ENCODE measurements around the gene SPATA32. TPM values are rescaled to one million over a fixed set of nuclear protein-coding genes. Genes with fewer than 3 reads are reported as not detected.

The SPATA32 gene
- total and polyA plus RNA-seq, 7 donors = 0.11 TPM; not detected in 6

GRCh38 chr17:45294506-45294905 is 32.6 kb upstream of the SPATA32 start:
- Histone ChIP-seq H3K27me3 (ENCODE audit: insufficient read depth in 3 of 3, low read length in 2 of 3) (no peaks in the 10 kb centered on the region), H3K9me3 (no peaks in the 10 kb centered on the region), H3K27ac (peak overlapping the region; percentile 96), H3K36me3 (ENCODE audit: insufficient read depth in 1 of 2, low read depth in 1 of 2) (peaks cover 0 to 9% of the 10 kb centered on the region in 2 donors), H3K4me3 (no peak overlapping the region), H3K4me1 (peaks cover 99% of the 10 kb centered on the region)
- DNase-seq (peak in 1 of 2 donors; percentile 45), ATAC-seq (peak in 3 of 4 donors; percentile 42 to 66 (median 44))
- TF ChIP-seq, protein P1, sequence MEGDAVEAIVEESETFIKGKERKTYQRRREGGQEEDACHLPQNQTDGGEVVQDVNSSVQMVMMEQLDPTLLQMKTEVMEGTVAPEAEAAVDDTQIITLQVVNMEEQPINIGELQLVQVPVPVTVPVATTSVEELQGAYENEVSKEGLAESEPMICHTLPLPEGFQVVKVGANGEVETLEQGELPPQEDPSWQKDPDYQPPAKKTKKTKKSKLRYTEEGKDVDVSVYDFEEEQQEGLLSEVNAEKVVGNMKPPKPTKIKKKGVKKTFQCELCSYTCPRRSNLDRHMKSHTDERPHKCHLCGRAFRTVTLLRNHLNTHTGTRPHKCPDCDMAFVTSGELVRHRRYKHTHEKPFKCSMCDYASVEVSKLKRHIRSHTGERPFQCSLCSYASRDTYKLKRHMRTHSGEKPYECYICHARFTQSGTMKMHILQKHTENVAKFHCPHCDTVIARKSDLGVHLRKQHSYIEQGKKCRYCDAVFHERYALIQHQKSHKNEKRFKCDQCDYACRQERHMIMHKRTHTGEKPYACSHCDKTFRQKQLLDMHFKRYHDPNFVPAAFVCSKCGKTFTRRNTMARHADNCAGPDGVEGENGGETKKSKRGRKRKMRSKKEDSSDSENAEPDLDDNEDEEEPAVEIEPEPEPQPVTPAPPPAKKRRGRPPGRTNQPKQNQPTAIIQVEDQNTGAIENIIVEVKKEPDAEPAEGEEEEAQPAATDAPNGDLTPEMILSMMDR (IDR thresholded peaks at IDR 0.05) = no peak
- whole genome bisulfite sequencing, 3 donors = 19 to 35% (median 25%) methylated on average over 3 of the region's 3 CpGs
- intact Hi-C loops (cut with DNase I) = no loop called here

DNA sequence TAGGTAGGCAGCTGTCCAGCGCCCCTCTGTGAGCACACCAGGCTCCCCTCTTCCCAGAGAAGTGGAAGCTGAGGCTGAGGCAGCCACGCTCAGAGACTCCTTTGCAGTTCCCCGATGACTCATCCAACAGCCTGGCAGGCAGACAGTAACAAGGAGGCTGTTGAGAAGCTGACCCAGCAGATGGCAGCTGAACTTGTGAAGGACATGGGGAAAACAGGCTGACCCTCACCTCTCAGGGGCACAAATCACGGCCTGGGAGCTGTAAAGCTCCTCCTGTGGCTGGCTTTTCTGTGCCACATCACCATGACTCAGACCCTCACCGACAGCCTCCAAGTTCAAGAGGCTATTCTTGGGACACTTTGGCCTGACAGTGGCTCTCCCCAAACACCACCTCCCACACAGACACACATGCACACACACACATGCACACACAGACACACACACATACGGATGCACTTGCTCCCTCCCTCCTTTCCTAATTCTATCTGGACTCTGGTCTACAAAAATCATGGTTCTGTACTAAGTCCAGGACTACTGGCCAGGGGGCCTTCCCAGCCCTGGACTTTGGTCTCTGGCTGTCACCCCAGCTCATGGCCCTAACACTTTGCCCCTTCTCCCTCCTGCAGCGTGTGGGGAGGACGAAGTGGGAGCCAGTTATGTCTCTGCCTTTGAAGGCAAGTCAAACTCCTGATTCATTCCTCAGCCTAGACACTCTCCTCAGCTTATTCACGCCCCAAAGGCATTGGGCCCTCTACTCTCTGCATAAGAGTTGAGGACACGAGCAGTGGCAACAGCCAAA is 31.7 kb upstream of the SPATA32 start:
- no peaks in the 10 kb centered on the region for H3K27me3 ChIP-seq (ENCODE audit: insufficient read depth in 3 of 3, low read length in 2 of 3)

GRCh38 chr17:45292696-45293412 is 31.0 kb upstream of the SPATA32 start:
- 34 to 47% (median 36%) methylated on average over 12 of the region's 12 CpGs for WGBS, 3 donors
- ATAC-seq (peak; percentile 4 to 19 (median 12)), DNase-seq (peak in 1 of 2 donors; percentile 63)
- peak overlapping the region; percentile 96 for H3K27ac ChIP-seq
- H3K27me3 ChIP-seq (ENCODE audit: insufficient read depth in 3 of 3, low read length in 2 of 3) = no peaks in the 10 kb centered on the region
- peaks cover 0 to 26% of the 10 kb centered on the region in 2 donors for H3K36me3 ChIP-seq (ENCODE audit: insufficient read depth in 1 of 2, low read depth in 1 of 2)
- intact Hi-C loops (cut with DNase I) = no loop called here
- peaks cover 99% of the 10 kb centered on the region for H3K4me1 ChIP-seq
- TF ChIP-seq, protein P1 (IDR thresholded peaks at IDR 0.05) = no peak
- peak overlapping the region; percentile 8 for H3K4me3 ChIP-seq
- H3K9me3 ChIP-seq = no peaks in the 10 kb centered on the region

More for the DNA sequence above, 31.7 kb upstream of the SPATA32 start:
- DNase-seq (peak; percentile 91 to 95), ATAC-seq (peak; percentile 86 to 88 (median 88))
- 24 to 37% (median 28%) methylated on average over 10 of the region's 10 CpGs for WGBS, 3 donors
- peak overlapping the region; percentile 96 for H3K27ac ChIP-seq
- TF ChIP-seq, protein P1 (IDR thresholded peaks at IDR 0.05) = no peak
- no peaks in the 10 kb centered on the region for H3K9me3 ChIP-seq
- H3K36me3 ChIP-seq (ENCODE audit: insufficient read depth in 1 of 2, low read depth in 1 of 2) = peaks cover 0 to 18% of the 10 kb centered on the region in 2 donors
- no peak overlapping the region for H3K4me3 ChIP-seq
- peaks cover 99% of the 10 kb centered on the region for H3K4me1 ChIP-seq
- intact Hi-C loops (cut with DNase I) = no loop called here

- DNase-seq (peak in 1 of 2 donors; percentile 64), ATAC-seq (peak in 2 of 4 donors; percentile 16 to 20)
- no peaks in the 10 kb centered on the region for H3K27me3 ChIP-seq (ENCODE audit: insufficient read depth in 3 of 3, low read length in 2 of 3)
- H3K27ac ChIP-seq = peak overlapping the region; percentile 96
- peak overlapping the region; percentile 4 for H3K4me3 ChIP-seq
- intact Hi-C loops (cut with DNase I) = no loop called here
- TF ChIP-seq, protein P1 (IDR thresholded peaks at IDR 0.05) = no peak
- WGBS, 3 donors = 22 to 42% (median 28%) methylated on average over 5 of the region's 5 CpGs
- peaks cover 89% of the 10 kb centered on the region for H3K4me1 ChIP-seq
- H3K9me3 ChIP-seq = no peaks in the 10 kb centered on the region
- peaks cover under 1 to 42% of the 10 kb centered on the region in 2 donors for H3K36me3 ChIP-seq (ENCODE audit: insufficient read depth in 1 of 2, low read depth in 1 of 2)
These were observed 29.4 kb upstream of the SPATA32 start for GRCh38 chr17:45291171-45291805.

All from psoas muscle (tissue), 8 donors.